ENCODE data around the gene TMEM52B.

- TF ChIP-seq CTCF (IDR thresholded peaks at IDR 0.05) (no peak), POLR2A (IDR thresholded peaks at IDR 0.05) (no peak)
These were observed 41.7 kb downstream of the TMEM52B start for GRCh38 chr12:10220398-10221077.

Measured in upper lobe of left lung (tissue), 4 donors.